Measurements from ENCODE around the gene RRBP1.

The RRBP1 gene

GRCh38 chr20:17584689-17585088, 97.4 kb downstream of the RRBP1 start:
- no peaks in the 10 kb centered on the region for H3K9me3 Mint-ChIP-seq
- peaks cover 5% of the 10 kb centered on the region for H3K4me1 Mint-ChIP-seq
- no peak for TF ChIP-seq CTCF (IDR thresholded peaks at IDR 0.05)
- no peak overlapping the region for H3K27ac Mint-ChIP-seq
- H3K4me3 Mint-ChIP-seq, result no peak overlapping the region
- H3K36me3 Mint-ChIP-seq (ENCODE audit: low read depth), result peaks cover 33% of the 10 kb centered on the region
- H3K27me3 Mint-ChIP-seq (ENCODE audit: low read depth, poor library complexity), result no peaks in the 10 kb centered on the region
- no peak for DNase-seq

GRCh38 chr20:17583126-17583525, 98.9 kb downstream of the RRBP1 start:
- no peak overlapping the region for H3K27ac Mint-ChIP-seq
- no peak for DNase-seq
- peaks cover 5% of the 10 kb centered on the region for H3K4me1 Mint-ChIP-seq
- TF ChIP-seq CTCF (IDR thresholded peaks at IDR 0.05), result no peak
- peaks cover 35% of the 10 kb centered on the region for H3K36me3 Mint-ChIP-seq (ENCODE audit: low read depth)
- H3K4me3 Mint-ChIP-seq, result no peak overlapping the region
- H3K9me3 Mint-ChIP-seq, result no peaks in the 10 kb centered on the region
- peaks cover 2% of the 10 kb centered on the region for H3K27me3 Mint-ChIP-seq (ENCODE audit: low read depth, poor library complexity)

- TF ChIP-seq CTCF (IDR thresholded peaks at IDR 0.05), result no peak
- no peak overlapping the region for H3K27ac Mint-ChIP-seq
- peaks cover 32% of the 10 kb centered on the region for H3K36me3 Mint-ChIP-seq (ENCODE audit: low read depth)
- H3K9me3 Mint-ChIP-seq, result no peaks in the 10 kb centered on the region
- H3K4me1 Mint-ChIP-seq, result no peaks in the 10 kb centered on the region
- H3K4me3 Mint-ChIP-seq, result no peak overlapping the region
- DNase-seq, result no peak
- peaks cover 2% of the 10 kb centered on the region for H3K27me3 Mint-ChIP-seq (ENCODE audit: low read depth, poor library complexity)
Measured at GRCh38 chr20:17580895-17581294, 101.1 kb downstream of the RRBP1 start.

GRCh38 chr20:17579369-17580039, 102.5 kb downstream of the RRBP1 start:
- H3K4me3 Mint-ChIP-seq, result no peak overlapping the region
- TF ChIP-seq CTCF (IDR thresholded peaks at IDR 0.05), result no peak
- no peaks in the 10 kb centered on the region for H3K9me3 Mint-ChIP-seq
- H3K4me1 Mint-ChIP-seq, result no peaks in the 10 kb centered on the region
- no peak for DNase-seq
- H3K27me3 Mint-ChIP-seq (ENCODE audit: low read depth, poor library complexity), result peaks cover 2% of the 10 kb centered on the region
- H3K27ac Mint-ChIP-seq, result peak overlapping the region; percentile 18
- H3K36me3 Mint-ChIP-seq (ENCODE audit: low read depth), result peaks cover 34% of the 10 kb centered on the region

- Mint-ChIP-seq H3K9me3 (no peaks in the 10 kb centered on the region), H3K27me3 (ENCODE audit: low read depth, poor library complexity) (peaks cover 2% of the 10 kb centered on the region), H3K36me3 (ENCODE audit: low read depth) (peaks cover 24% of the 10 kb centered on the region), H3K27ac (no peak overlapping the region), H3K4me3 (no peak overlapping the region), H3K4me1 (peaks cover 32% of the 10 kb centered on the region)
- no peak for DNase-seq
- TF ChIP-seq CTCF (IDR thresholded peaks at IDR 0.05), result no peak
Measured at GRCh38 chr20:17576215-17576614, 105.8 kb downstream of the RRBP1 start.

GRCh38 chr20:17573463-17573862, 108.6 kb downstream of the RRBP1 start:
- Mint-ChIP-seq H3K36me3 (ENCODE audit: low read depth) (peaks cover 7% of the 10 kb centered on the region), H3K9me3 (no peaks in the 10 kb centered on the region), H3K4me1 (peaks cover 42% of the 10 kb centered on the region), H3K27me3 (ENCODE audit: low read depth, poor library complexity) (no peaks in the 10 kb centered on the region), H3K27ac (no peak overlapping the region), H3K4me3 (peak overlapping the region; percentile 28)
- TF ChIP-seq CTCF (IDR thresholded peaks at IDR 0.05), result no peak
- DNase-seq, result no peak
